Astrocyte (in vitro differentiated cells and primary cell): ENCODE measurements around the gene QRICH1. TPM values are rescaled to one million over a fixed set of nuclear protein-coding genes. Genes with fewer than 3 reads are reported as not detected.
A peak's percentile ranks its signal among the peaks of the same experiment; 100 is the strongest.

Source experiments
- DNase-seq: peaks from one replicate; pipeline ENCODE4 v3.0.0-alpha.2; 2010; ENCODE audit warnings: low read depth
- FAIRE-seq: peaks from 2 replicates; lab custom pipeline; 2011; peaks lifted over from hg19 to GRCh38; lab: Jason Lieb, UNC
- H2AFZ ChIP-seq: 2 replicates; pipeline ENCODE4 v1.6.0; 2012; ENCODE audit warnings: low read depth, low read length, inconsistent platforms
- H3K27ac ChIP-seq: 2 replicates; pipeline ENCODE4 v1.5.1; 2011; ENCODE audit warnings: low read depth, low read length, inconsistent platforms
- H3K27me3 ChIP-seq: 2 replicates; pipeline ENCODE4 v1.6.0; 2011; ENCODE audit warnings: low read length, inconsistent platforms; ENCODE audit not compliant: insufficient read depth
- H3K36me3 ChIP-seq: 2 replicates; pipeline ENCODE4 v1.5.1; 2011; ENCODE audit warnings: low read length, inconsistent platforms; ENCODE audit not compliant: insufficient read depth
- H3K4me1 ChIP-seq: 2 replicates; pipeline ENCODE4 v1.5.1; 2011; ENCODE audit warnings: low read length, inconsistent platforms; ENCODE audit not compliant: insufficient read depth
- H3K4me2 ChIP-seq: 2 replicates; pipeline ENCODE4 v1.6.0; 2012; ENCODE audit warnings: low read length, inconsistent platforms
- H3K4me3 ChIP-seq: 2 replicates; pipeline ENCODE4 v1.5.1; 2011; ENCODE audit warnings: low read depth, mild to moderate bottlenecking, low read length, inconsistent platforms; ENCODE audit not compliant: insufficient read depth
- H3K79me2 ChIP-seq: 2 replicates; pipeline ENCODE4 v1.6.0; 2012; ENCODE audit warnings: mild to moderate bottlenecking, low read length, inconsistent platforms; ENCODE audit not compliant: insufficient read depth
- H3K9ac ChIP-seq: 2 replicates; pipeline ENCODE4 v1.6.0; 2012; ENCODE audit warnings: mild to moderate bottlenecking, low read length, inconsistent platforms
- H3K9me3 ChIP-seq: 2 replicates; pipeline ENCODE4 v1.5.1; 2012; ENCODE audit warnings: low read depth, mild to moderate bottlenecking, low read length, inconsistent platforms; ENCODE audit not compliant: insufficient read depth
- H4K20me1 ChIP-seq: 2 replicates; pipeline ENCODE4 v1.6.0; 2012; ENCODE audit warnings: low read length, inconsistent platforms; ENCODE audit not compliant: insufficient read depth
- H3K27ac Mint-ChIP-seq: one replicate; pipeline ENCODE4 v1.8.0; 2021; ENCODE audit warnings: mild to moderate bottlenecking, mixed read lengths; ENCODE audit not compliant: unreplicated experiment
- H3K27me3 Mint-ChIP-seq: one replicate; pipeline ENCODE4 v1.8.0; 2021; ENCODE audit warnings: low read depth, mixed read lengths; ENCODE audit not compliant: unreplicated experiment
- H3K36me3 Mint-ChIP-seq: one replicate; pipeline ENCODE4 v1.8.0; 2021; ENCODE audit warnings: low read depth, mixed read lengths; ENCODE audit not compliant: unreplicated experiment
- H3K4me1 Mint-ChIP-seq: one replicate; pipeline ENCODE4 v1.8.0; 2021; ENCODE audit warnings: low read depth, mixed read lengths; ENCODE audit not compliant: unreplicated experiment
- H3K4me3 Mint-ChIP-seq: one replicate; pipeline ENCODE4 v1.8.0; 2021; ENCODE audit warnings: mild to moderate bottlenecking, moderate library complexity, mixed read lengths; ENCODE audit not compliant: unreplicated experiment
- H3K9me3 Mint-ChIP-seq: one replicate; pipeline ENCODE4 v1.8.0; 2021; ENCODE audit warnings: mild to moderate bottlenecking, mixed read lengths; ENCODE audit not compliant: unreplicated experiment
- CTCF ChIP-seq: IDR thresholded peaks from 2 replicates; pipeline ENCODE4 v1.5.1; 2011; ENCODE audit warnings: low read depth, mild to moderate bottlenecking, inconsistent platforms, low read length, moderate library complexity; ENCODE audit not compliant: insufficient read depth
- EZH2 ChIP-seq: IDR thresholded peaks from 2 replicates; pipeline ENCODE4 v1.6.1; 2012; ENCODE audit warnings: mild to moderate bottlenecking, low read length, inconsistent platforms; ENCODE audit not compliant: insufficient read depth
- total RNA-seq: library from RNA; stranded (reverse); gene quantifications from 2 replicates; pipeline ENCODE4 v1.2.1, GENCODE V29; 2021

The QRICH1 gene
- total RNA-seq, 1 donor from 2014 or later: 119 TPM

DNA sequence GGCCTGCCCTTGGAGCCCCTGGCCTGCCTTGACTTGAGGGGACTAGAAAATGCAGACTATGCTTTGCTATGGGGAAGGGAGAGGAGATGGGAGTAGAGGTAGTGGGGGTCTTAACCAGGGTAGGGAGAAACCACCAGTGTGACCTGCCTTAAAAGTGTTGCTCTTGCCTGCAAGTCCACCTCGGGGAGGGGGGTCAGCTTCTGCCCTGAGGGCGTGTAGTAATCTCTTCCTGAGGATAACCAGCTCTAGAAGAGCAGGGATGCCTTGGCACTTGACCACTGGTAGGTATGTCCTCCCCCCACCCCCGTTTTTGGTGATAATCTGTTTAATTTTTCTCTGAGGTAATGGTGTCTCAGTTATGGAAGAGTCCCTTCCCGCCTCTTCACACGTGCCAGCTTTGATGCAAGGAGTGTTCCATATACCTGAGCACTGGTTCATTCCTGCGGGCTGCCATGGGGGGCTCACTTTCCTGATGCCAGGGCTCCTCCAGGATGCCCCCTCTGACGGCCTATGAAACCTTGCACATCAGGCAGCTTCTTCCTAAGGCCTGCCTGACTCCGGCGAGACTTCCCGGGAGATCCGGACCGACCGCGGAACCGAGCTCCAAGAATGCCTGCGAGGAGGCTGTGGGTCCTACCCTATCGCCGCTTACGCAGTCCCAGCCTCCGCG lies 104.6 kb downstream of the QRICH1 start:
- peak overlapping the region; percentile 69 for H2AFZ ChIP-seq
- peak overlapping the region; percentile 97 for H3K27ac Mint-ChIP-seq
- peak overlapping the region; percentile 84 for H3K4me2 ChIP-seq
- H3K4me3 Mint-ChIP-seq: peak overlapping the region; percentile 87
- H3K4me1 Mint-ChIP-seq: peaks cover 26% of the 10 kb centered on the region
- H3K27me3 ChIP-seq: no peaks in the 10 kb centered on the region
- peak overlapping the region; percentile 78 for H3K9ac ChIP-seq
- DNase-seq (no peak), FAIRE-seq (no peak)
- peaks cover 8% of the 10 kb centered on the region for H3K36me3 Mint-ChIP-seq
- TF ChIP-seq CTCF (no peak), EZH2 (no peak)
- H4K20me1 ChIP-seq: peaks cover 17% of the 10 kb centered on the region
- H3K4me3 ChIP-seq: peak overlapping the region; percentile 69
- H3K4me1 ChIP-seq: peaks cover 23% of the 10 kb centered on the region
- no peaks in the 10 kb centered on the region for H3K9me3 ChIP-seq
- H3K9me3 Mint-ChIP-seq: no peaks in the 10 kb centered on the region
- peaks cover 11% of the 10 kb centered on the region for H3K36me3 ChIP-seq
- H3K27ac ChIP-seq: peak overlapping the region; percentile 88
- H3K27me3 Mint-ChIP-seq: no peaks in the 10 kb centered on the region
- peaks cover 25% of the 10 kb centered on the region for H3K79me2 ChIP-seq

DNA sequence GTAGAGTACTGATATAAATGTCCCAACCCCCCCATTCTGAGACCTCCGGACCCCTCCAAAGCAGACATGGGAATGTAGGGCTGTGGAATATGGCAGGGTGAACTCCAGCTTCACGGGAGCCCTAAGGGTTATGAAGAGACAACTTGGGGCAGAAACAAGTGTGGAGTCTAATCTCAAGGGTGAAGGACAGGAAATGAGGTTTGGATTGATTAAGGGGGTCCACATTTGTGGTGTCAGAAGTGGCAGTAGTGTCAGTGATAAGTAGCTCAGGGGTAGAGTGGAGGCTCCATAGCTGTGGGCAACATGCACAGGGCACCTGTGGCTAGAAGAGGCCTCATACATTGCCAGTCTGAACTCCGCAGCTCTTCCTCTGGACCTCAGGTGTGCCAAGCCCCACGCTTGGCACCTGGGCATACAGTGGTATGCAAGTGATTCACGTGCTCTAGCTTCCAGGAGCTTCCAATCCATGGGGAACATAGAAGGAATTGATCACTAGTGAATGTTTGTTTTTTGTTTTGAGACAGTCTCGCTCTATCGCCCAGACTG lies 108.0 kb downstream of the QRICH1 start:
- Histone ChIP-seq H3K79me2 (peaks cover 8% of the 10 kb centered on the region), H3K4me3 (no peak overlapping the region), H2AFZ (no peak overlapping the region), H3K36me3 (peaks cover 19% of the 10 kb centered on the region), H3K4me1 (peaks cover 13% of the 10 kb centered on the region), H3K4me2 (no peak overlapping the region), H4K20me1 (peaks cover 19% of the 10 kb centered on the region), H3K27me3 (no peaks in the 10 kb centered on the region), H3K9ac (no peak overlapping the region), H3K27ac (no peak overlapping the region), H3K9me3 (no peaks in the 10 kb centered on the region)
- Mint-ChIP-seq H3K36me3 (peaks cover 16% of the 10 kb centered on the region), H3K9me3 (no peaks in the 10 kb centered on the region), H3K4me1 (peaks cover 19% of the 10 kb centered on the region), H3K27ac (no peak overlapping the region), H3K4me3 (peak overlapping the region; percentile 3), H3K27me3 (no peaks in the 10 kb centered on the region)
- DNase-seq (no peak), FAIRE-seq (no peak)
- TF ChIP-seq EZH2 (no peak), CTCF (no peak)

DNA sequence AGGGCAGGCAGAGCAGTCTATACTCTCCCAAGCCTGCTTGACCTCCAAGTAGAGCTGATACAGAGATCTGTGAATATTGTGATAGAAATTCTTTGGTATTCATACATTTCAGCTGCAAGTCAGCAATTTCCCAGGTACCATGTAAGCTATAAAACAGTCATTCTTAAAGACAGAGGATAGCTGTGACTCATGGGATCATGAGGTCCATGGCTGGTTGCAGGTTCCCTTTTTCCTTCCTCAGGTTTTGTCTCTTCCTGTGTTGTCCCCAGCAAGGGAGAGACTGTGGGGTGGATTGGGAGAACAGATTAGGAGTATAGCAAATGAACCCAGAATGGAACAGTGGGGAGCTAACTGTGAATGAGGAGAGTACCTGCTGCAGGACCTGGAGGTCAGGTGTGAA lies 109.2 kb downstream of the QRICH1 start:
- Mint-ChIP-seq H3K9me3 (no peaks in the 10 kb centered on the region), H3K36me3 (peaks cover 23% of the 10 kb centered on the region), H3K27ac (no peak overlapping the region), H3K27me3 (no peaks in the 10 kb centered on the region), H3K4me3 (no peak overlapping the region), H3K4me1 (peaks cover 17% of the 10 kb centered on the region)
- no peak overlapping the region for H2AFZ ChIP-seq
- no peaks in the 10 kb centered on the region for H3K9me3 ChIP-seq
- no peaks in the 10 kb centered on the region for H3K27me3 ChIP-seq
- peaks cover 28% of the 10 kb centered on the region for H3K36me3 ChIP-seq
- H3K9ac ChIP-seq: no peak overlapping the region
- H4K20me1 ChIP-seq: peaks cover 19% of the 10 kb centered on the region
- DNase-seq (no peak), FAIRE-seq (no peak)
- no peaks in the 10 kb centered on the region for H3K79me2 ChIP-seq
- H3K4me3 ChIP-seq: no peak overlapping the region
- H3K4me2 ChIP-seq: no peak overlapping the region
- H3K27ac ChIP-seq: no peak overlapping the region
- peaks cover 8% of the 10 kb centered on the region for H3K4me1 ChIP-seq
- TF ChIP-seq EZH2: no peak
- no peak for TF ChIP-seq CTCF
